Erythroblast (primary cell): ENCODE measurements around the gene HSD17B1.
"Not testable (repeated sequence)": the region's sequence is repeated elsewhere in the genome, so short reads cannot be mapped to it uniquely, and the experiment has no call there.

ENCODE experiments used
- DNase-seq, 2 experiments: peaks; one replicate each; lab custom pipeline; 2025; lab: John Stamatoyannopoulos, UW
- GATA1 ChIP-seq: IDR thresholded peaks from 2 replicates; pipeline ENCODE4 v1.6.1; 2011; ENCODE audit warnings: low read depth, mild to moderate bottlenecking, control low read depth, low read length, moderate library complexity
- POLR2A ChIP-seq: IDR thresholded peaks from 2 replicates; pipeline ENCODE4 v1.6.1; 2011; ENCODE audit warnings: mild to moderate bottlenecking, low read length

Gene HSD17B1

DNA sequence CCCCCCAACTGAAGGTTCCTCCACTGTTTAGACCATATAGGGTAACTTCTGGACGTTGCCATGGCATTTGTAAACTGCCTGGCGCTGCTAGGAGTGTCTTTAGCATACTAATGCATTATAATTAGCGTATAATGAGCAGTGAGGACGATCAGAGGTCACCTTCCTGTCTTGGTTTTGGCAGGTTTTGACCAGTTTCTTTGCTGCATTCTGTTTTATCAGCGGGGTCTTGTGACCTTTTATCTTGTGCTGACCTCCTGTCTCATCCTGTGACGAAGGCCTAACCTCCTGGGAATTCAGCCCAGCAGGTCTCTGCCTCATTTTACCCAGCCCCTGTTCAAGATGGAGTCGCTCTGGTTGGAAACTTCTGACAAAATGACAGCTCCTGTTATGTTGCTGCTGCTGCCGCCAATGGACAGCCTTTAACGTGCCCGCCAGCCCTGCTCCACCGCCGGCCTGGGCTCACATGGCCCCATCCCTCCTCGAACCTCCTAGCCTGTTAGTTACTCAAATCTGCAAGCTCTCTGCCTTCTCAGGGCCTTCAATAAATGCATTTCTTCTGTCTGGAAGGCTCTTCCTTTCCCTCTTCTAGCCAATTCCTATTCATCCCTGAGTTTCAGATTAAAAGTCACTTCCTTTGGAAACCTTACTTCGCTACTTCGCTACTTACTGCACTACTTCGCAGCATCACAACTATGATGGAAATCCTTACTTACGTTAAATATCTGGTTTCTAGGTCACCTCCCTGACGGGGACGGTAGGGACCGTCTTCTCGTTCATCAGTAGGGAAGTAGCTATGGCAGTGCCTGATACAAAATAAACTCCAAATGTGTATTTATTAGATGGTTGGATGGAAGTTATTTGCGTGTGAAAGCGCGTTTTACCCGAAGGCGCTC lies 17.3 kb upstream of the HSD17B1 start:
- peak in 1 of 2 experiments; percentile 46 for DNase-seq
- TF ChIP-seq GATA1 (no peak), POLR2A (no peak)

DNA sequence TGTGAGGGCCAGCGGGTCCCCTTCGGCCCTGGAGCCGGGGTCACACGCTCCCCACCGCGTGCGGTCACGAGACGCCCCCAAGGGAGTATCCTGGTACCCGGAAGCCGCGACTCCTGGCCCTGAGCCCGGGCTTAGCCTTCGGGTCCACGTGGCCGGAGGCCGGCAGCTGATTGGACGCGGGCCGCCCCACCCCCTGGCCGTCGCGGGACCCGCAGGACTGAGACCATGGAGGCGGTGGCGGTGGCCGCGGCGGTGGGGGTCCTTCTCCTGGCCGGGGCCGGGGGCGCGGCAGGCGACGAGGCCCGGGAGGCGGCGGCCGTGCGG lies 16.7 kb upstream of the HSD17B1 start, which contains the start of gene NAGLU:
Gene NAGLU, plus strand, starts transcription at position 194 of the 324 bp plus-strand sequence. Its CDS starts 32 bp downstream, at position 226.
- TF ChIP-seq POLR2A: peak; percentile 77
- TF ChIP-seq GATA1: no peak
- DNase-seq: peak; percentile 92 to 94

DNA sequence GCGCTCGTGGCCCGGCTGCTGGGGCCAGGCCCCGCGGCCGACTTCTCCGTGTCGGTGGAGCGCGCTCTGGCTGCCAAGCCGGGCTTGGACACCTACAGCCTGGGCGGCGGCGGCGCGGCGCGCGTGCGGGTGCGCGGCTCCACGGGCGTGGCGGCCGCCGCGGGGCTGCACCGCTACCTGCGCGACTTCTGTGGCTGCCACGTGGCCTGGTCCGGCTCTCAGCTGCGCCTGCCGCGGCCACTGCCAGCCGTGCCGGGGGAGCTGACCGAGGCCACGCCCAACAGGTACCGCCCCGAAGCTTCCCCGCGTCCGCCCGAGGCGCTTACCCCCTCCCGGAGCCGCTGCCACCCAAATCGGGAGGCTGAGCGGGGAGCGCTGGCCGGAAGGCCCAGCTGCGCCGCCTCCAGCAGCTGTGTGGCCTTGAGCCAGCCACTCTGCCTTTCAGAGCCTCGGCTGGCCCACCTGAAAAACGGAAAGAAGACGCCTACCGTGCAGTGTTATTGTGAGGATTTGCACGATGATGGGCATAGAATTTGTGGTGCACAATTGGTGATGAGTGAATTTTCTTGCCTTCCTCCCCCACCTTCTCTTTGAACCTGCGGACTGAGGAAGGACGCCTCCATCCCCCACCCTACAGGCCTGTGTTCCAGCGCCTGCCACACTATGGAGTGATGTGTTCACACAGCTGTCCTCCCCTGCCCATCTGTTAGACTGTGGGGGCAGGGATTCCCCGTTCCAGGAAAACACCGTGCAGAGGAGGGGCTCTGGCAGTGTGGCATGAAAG lies 16.2 kb upstream of the HSD17B1 start:
- TF ChIP-seq GATA1 (no peak), POLR2A (no peak)
- DNase-seq: peak; percentile 82 to 85

DNA sequence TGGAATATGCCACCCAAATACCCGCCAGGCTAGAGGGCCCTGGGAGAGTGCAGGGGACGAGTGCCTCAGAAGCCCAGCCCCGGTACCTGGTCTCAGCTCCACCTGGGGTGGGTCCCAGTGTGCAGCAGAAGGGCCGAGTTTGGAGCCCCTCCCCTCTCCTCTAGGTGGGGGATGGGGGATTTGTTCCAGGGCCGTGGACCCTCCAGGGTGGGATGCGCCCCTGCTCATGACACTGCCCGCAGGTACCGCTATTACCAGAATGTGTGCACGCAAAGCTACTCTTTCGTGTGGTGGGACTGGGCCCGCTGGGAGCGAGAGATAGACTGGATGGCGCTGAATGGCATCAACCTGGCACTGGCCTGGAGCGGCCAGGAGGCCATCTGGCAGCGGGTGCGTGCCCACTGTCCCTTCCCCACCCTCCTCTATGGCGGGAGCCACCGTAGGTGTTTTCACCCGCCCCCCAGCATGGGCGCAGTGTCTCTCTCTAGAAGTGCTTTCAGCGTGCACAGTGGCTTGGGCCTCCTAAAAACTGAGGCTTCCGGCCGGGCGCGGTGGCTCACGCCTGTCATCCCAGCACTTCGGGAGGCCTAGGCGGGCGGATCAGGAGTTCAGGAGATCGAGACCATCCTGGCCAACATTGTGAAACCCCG lies 15.4 kb upstream of the HSD17B1 start:
- no peak for DNase-seq
- TF ChIP-seq GATA1 (no peak), POLR2A (no peak)

DNA sequence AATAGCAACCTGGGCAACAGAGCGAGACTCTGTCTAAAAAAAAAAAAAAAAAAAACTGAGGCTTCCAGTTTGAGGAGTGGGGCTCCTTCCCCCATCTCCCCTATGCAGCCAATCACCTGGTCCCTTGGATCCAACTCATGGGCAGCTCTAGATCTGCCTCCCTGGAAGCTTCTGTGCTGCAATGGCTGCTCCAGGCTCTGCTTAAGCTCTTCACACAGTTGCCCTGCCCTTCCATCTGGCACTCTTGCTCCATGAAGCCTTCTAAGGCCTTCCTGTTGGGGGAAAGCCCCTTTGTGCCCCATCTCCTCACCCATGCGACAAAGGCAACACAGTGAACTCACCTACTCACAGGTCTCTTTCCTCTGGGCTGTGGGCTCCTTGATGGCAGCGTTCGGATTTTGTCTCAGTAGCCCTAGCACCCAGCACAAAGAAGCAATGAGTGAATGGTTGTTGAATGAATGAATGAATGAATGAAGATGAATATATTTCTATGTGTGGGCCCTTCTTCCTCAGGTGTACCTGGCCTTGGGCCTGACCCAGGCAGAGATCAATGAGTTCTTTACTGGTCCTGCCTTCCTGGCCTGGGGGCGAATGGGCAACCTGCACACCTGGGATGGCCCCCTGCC lies 14.8 kb upstream of the HSD17B1 start:
- no peak for TF ChIP-seq GATA1
- DNase-seq: no peak

DNA sequence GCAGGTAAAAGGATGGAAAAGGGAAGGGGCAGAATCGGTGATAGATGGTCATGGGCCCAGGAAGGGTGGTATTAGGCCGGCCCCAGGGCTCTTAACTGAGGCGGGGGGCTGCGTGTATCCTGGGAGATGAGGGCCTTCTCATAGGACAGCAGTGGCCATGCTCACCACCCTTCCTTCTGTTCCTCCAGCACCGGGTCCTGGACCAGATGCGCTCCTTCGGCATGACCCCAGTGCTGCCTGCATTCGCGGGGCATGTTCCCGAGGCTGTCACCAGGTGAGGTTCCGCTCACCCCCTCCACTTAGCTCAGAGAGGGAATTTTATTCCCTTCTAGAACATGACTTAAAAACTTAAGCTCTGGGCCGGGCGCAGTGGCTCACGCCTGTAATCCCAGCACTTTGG lies 14.2 kb upstream of the HSD17B1 start:
- no peak for TF ChIP-seq GATA1
- no peak for TF ChIP-seq POLR2A
- DNase-seq: no peak

DNA sequence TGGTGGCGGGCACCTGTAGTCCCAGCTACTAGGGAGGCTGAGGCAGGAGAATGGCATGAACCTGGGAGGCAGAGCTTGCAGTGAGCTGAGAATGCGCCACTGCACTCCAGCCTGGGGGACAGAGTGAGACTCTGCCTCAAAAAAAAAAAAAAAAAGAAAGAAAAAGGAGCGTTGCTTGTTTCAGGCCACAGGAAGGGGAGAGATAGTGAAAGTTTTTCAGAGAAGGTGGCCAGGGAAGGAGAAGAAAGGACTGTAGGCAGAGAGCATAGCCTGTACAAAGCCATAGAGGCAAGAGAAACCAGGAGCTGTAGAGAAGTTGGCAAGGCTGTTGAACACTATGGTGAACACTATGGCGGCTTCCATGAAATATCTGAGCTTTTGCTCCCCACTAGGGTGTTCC lies 12.2 kb upstream of the HSD17B1 start:
- not testable (repeated sequence) for DNase-seq

DNA sequence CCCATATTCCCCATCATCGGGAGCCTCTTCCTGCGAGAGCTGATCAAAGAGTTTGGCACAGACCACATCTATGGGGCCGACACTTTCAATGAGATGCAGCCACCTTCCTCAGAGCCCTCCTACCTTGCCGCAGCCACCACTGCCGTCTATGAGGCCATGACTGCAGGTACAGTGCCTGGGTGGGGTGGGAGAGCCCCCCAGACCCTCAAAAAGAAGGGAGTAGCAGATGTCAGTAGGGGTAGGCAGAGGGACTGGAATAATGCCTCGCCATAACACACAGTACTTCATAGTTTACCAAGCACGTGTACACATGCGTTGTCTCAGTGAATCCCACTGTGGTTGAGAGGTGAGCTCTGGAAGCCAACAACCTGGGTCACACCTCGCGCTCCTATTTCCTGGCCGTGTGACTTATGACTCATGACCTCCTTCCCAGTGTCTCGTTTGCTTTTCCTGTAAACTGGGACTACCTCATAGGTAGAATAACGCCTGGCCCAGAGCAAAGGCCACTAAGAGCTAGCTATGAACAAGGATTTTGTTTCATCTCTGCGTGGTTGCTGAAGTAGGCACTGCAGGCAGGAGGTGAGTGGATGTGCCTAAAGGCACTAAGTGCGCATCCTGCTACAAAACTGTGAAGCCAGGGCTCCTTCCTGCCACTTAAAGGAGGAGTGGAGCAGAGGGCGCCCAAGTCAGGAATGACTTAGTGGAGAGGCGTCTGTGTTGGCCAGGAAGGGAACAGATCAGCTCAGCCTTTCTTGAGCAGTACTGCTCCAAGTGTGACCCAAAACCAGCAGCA lies 11.5 kb upstream of the HSD17B1 start:
- no peak for DNase-seq
- no peak for TF ChIP-seq GATA1
- peak; percentile 13 for TF ChIP-seq POLR2A

DNA sequence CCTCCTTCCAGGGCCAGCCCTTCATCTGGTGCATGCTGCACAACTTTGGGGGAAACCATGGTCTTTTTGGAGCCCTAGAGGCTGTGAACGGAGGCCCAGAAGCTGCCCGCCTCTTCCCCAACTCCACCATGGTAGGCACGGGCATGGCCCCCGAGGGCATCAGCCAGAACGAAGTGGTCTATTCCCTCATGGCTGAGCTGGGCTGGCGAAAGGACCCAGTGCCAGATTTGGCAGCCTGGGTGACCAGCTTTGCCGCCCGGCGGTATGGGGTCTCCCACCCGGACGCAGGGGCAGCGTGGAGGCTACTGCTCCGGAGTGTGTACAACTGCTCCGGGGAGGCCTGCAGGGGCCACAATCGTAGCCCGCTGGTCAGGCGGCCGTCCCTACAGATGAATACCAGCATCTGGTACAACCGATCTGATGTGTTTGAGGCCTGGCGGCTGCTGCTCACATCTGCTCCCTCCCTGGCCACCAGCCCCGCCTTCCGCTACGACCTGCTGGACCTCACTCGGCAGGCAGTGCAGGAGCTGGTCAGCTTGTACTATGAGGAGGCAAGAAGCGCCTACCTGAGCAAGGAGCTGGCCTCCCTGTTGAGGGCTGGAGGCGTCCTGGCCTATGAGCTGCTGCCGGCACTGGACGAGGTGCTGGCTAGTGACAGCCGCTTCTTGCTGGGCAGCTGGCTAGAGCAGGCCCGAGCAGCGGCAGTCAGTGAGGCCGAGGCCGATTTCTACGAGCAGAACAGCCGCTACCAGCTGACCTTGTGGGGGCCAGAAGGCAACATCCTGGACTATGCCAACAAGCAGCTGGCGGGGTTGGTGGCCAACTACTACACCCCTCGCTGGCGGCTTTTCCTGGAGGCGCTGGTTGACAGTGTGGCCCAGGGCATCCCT lies 9.3 kb upstream of the HSD17B1 start:
- TF ChIP-seq POLR2A (no peak), GATA1 (no peak)
- DNase-seq: no peak

DNA sequence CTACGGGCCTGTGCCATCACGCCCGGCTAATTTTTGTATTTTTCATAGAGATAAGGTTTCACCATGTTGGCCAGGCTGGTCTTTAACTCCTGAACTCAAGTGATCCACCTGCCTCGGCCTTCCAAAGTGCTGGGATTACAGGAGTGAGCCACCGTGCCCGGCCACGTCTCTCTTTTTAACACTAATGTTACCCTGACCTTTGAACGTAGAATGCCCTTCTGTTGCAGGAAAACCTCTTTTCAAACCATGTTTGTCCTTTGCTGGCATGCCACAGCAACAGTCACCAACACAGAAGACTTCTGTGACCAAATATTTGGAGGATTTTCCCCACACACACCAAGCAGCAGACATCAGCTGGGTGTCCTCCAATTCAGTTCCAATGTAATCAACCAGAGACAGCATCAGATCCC lies 7.8 kb upstream of the HSD17B1 start:
- TF ChIP-seq GATA1 (no peak), POLR2A (no peak)
- DNase-seq: no peak

DNA sequence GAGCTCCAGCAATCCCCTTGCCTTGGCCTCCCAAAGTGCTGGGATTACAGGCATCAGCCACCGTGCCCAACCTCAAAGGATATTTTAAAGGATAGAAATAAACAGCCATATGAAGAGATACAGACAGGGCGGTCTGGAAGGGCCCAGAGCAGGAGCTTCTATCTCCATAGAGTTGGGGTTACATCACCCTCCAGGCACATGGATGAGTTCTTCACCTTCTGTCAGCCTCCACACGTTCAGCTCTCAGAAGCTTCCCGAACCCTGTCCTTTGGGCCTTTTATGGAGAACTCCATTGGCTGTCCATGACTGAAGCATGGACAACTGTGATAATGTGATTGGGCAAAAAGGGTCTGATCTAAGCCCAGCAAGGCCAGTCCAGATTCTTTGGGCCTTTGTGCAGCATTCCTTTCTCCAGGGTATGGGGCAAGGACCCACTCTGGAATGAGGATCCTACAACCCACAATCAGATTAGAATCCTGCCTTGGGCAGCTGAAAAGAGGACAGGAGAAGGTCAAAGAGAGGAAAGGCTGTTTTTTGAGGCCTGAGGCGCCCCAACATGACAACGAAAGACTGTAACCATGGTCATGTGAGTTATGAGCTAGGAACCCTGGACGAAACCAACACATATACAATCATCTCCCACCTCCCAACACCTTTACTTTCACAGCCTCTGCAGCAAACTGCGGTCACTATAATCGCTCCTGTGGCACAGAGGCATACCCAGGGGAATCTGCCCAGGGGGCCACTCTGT lies 6.8 kb upstream of the HSD17B1 start:
- not testable (repeated sequence) for DNase-seq
